ENCODE data around the gene EPYC.

Gene EPYC, protein sequence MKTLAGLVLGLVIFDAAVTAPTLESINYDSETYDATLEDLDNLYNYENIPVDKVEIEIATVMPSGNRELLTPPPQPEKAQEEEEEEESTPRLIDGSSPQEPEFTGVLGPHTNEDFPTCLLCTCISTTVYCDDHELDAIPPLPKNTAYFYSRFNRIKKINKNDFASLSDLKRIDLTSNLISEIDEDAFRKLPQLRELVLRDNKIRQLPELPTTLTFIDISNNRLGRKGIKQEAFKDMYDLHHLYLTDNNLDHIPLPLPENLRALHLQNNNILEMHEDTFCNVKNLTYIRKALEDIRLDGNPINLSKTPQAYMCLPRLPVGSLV

DNA sequence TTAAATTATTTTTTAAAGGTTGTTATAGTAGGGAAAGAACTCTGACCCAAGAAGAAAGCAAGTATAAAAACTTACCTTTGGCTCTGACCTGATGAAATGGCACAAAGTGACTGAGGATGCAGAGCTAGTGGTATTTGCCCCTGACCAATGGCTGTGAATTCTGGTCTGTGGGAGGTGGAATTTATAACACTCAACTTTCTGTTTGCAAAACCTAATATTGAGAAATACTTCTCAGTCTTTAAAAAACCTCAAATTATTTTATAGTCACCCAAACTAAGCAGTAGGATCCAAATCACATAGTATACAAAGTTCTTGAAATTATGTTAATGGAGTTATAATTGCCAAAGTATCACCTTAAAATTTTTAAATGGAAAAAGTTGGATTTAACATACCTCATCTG is at the start of gene EPYC:
Gene EPYC, minus strand, starts transcription at position 101 of the 400 bp plus-strand sequence. CDS start 2,407 bp downstream, outside the sequence.
- DNase-seq, result no peak
- intact Hi-C loops (cut with DNase I), result no loop called here

DNA sequence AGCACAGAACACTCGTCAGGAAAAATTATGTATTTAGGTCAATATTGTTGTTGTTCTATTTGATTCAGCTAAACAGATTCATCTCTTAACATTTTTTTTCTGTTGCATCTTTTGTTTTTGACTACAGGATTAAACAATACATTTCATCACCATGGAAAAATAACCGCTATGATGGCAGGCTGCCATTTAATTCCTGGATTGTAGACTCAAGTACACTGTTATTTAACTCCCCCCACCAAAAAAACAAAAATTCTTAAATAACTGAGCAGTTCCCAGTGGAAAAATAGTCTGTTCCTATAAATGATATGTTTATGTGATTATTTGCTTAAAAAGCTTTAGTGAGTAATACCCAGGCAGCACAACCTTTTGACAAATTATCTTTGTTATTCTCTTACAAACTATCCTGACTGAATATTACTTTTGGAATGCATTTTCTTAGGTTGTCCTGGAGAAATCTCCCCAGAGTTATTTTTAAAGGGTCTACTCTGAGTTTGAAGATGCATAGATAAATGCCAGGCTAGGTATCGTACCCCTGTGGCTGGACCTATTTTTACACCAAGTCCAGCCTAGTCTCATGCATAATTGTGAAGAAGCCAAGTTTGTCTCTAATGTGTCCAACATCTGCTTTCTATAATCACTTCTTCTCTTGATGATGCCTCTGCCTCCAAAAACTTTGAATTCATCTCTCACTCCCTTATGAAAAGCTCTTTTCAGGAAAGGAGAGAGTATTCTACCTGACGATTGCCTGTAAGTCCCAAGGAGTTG is 49.4 kb upstream of the EPYC start:
- DNase-seq, result no peak
- intact Hi-C loops (cut with DNase I), result no loop called here

DNA sequence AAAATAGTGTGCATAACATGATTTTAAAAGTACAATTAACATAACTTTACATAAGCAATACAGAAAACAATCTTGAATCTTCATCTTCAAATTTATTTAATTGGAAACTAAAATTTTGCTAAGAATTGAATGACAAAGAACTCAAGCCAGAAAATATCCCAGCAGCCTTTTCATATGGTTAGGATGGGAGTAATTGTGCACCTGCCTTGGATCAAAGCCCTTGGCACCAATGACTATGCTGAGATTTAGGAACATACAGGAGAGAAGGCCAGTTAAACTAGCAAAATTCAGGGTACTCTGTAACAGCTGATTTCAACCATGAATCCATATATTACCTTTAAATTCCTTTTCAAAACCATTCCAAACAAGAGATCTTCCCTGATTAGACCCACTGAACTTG is 47.3 kb upstream of the EPYC start:
- no peak for DNase-seq
- intact Hi-C loops (cut with DNase I), result no loop called here

DNA sequence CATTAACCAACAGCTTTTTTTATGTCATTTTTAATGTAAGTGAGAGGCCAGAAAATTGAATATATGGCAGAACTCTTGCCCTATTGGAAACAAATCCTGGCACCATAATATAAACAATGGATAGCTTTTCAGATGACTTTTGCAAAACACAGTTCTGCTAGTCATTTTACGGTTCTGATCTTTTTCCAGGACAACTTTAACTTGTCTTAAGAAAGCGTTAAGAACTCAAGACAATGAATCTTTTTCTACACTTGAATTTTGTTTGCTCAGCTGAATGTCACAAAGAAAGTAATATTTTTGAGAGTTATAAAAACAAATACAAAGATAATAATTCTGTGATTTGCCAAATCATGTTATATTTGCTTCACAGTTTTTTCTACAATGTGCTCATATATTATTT is 39.8 kb upstream of the EPYC start:
- DNase-seq, result no peak
- intact Hi-C loops (cut with DNase I), result no loop called here

DNA sequence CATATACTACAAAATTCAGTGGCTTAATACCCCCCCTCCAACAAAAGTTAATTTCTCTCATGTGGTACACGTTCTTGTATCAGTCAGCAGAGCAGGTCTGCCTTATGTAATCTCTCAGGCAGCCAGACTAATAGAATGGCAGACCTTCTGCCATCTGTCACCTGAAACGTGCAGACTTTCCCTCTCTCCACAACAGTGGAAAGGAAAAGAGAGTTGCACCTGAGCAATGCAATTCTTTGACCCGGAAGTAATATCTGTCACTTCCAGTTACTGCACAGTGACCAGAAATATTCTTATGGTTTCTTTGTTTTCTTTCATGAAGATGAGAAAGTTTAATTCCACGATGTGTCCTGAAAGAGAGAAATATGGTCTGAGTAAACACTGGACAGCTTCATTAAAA is 38.6 kb upstream of the EPYC start:
- intact Hi-C loops (cut with DNase I), result no loop called here
- DNase-seq, result no peak

DNA sequence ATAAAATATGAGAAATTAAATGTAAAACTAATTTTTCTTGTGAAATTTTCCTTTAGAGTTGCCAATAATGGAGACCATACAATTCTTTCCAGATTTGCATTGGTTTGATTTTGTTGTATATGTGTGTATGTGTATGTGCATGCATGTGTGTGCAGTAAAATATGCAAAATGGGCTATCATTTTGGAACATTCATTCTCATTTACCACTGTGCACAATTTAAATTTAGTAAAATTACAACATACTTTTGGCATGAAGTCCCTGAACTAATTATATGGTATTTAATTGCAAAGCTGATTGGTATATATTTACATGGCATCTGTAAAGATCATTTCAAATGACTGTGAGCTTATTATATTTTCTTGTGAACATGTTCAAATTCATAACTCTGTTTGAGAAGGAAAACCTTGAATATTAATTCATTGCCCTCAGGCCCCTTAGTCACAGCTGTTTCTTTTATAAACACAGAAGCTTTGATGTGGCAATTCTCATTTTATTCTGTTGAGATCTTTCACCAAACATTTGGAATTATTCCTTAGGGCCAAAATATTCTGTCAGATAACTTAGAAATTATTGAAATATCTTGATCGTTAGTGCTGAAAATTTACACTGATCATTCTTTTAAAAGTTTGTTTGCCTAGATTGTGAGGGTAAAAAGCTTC is 35.5 kb upstream of the EPYC start:
- no peak for DNase-seq

DNA sequence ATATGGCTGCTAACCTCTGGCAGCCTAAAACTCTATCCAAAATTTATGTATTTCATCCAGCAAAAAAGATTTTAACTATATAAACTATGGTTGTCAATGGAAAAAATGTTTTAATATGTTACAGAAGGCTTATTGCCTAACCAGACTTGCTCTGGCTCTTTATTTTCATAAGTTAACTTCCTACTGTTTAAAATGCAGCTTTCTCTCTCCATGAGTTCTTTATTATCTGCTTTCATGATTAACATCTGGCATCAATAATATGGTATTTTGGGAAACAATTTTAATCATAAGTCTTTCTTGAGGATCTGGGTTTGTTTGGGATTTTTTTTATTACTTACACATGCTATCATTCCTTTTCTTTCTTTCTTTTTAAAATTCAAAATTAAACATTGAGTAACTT is 32.5 kb upstream of the EPYC start:
- DNase-seq, result no peak
- intact Hi-C loops (cut with DNase I), result no loop called here

More for the DNA sequence above, 35.5 kb upstream of the EPYC start:
- intact Hi-C loops (cut with DNase I), result no loop called here

DNA sequence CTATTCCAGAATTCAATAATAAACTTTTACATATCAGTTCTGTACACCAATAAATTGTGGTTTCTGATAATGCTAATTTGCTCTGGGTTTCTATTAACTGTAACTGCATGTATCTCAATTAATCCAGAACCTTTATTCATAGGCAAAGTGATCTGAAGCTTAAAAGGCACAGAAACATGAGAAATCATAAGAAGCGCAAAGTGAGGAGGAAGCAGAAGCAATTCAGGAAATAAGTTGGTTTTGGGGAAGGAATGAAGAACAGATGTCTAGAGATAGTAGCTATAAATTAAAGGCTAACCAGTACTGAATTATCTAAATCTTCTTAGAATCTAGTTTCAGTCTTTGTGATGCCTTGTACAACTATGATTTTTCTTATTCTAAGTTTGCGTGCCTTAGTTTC is 28.5 kb upstream of the EPYC start:
- intact Hi-C loops (cut with DNase I), result no loop called here
- DNase-seq, result no peak

DNA sequence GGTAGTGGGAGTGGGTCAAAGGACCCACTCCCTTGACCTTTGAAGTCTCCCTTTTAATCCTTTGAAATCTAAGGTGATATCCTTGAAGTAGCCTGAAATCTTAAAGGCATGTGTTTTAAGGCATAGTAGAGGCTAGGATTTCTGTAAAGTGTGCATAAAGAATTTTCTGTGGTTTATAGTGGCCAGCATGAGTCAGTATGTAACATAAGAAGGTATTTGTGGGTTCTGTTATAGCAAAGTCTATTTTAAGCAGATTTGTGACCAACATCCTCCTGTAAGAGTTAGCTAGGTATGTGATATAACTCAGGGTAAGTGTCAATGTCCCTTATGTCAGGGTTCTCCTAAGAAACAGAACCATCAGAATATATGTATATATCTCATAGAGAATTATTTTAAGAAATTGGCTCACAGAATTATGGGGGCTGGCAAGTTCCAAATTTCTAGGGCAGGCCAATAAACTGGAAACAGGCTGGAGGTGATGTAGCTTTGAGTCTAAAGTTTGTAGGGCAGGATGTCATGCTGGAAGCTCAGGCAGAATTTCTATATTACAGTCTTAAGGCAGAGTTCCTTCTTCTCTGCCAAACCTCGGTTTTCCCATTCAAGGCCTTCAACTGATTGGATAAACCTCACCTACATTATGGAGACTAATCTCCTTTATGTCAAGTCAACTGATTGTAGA is 18.7 kb upstream of the EPYC start:
- DNase-seq, result no peak
- intact Hi-C loops (cut with DNase I), result no loop called here

DNA sequence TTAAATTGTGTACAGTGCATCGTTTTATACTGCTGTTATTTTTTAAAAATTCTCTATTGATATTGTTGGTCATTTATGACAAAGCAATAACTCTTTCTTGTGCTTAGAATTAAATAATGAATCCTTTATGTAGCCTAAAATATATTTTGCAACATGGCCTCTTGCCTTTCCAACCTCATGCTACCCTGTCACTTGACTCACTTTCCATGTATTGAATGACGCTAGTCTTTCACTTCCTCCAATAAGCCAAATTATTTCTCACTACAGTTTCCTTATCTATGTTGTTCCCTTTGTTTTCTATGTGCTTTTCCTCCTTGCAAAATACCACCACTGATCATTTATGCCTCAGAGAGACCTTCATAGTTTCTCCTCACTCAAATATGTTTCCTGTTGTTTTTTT is 16.3 kb upstream of the EPYC start:
- no peak for DNase-seq
- intact Hi-C loops (cut with DNase I), result no loop called here

DNA sequence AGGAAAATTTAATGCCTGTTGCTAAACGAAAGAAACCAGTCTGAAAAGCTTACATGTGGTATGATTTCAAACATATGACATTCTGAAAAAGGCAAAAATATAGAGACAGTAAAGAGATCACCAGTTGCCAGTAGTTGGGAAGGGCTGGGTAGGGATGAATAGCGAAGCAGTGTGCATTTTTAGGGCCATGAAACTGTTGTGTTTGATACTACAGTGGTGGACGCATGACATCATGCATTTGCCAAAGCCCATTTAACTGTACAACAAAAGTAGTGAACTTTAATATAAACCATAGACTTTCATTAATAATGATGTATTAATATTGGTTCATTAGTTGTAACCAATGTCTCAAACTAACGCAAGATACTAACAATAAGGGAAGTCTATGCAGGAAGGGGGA is 14.7 kb upstream of the EPYC start:
- intact Hi-C loops (cut with DNase I), result no loop called here
- no peak for DNase-seq

DNA sequence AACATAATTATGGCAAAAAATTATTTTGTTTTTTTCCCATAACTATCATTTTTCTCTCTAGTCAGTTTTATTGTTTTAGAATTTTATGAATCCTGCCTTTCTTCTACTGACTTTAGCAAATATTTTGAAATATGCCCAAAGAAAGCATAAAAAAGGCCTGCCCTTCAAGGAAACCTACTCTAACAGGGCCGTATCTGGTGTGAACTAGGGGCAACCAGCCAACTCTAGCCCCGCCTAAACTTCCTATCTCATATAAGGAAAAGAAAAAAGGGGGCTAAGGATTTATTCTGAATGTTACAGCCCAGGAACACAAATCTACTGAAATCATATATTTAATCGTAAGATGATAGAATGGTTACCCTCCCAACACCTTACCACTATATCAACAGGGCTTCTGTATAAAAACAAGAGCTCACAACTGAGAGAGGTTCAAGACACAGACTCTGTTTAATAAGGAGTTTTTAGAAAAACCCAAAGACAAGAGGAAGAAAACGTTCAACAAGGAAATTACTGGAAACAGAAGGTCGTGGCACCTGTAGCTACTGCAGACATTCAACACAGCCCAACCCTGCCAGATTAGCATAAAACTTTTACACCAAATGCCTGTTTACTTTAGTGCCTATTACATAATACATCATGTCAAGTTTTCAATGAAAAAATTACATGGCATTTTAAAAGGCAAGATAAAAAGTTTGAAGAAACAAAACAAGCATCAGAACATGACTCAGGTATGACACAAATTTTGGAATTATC is 12.9 kb upstream of the EPYC start:
- intact Hi-C loops (cut with DNase I), result no loop called here
- DNase-seq, result no peak

DNA sequence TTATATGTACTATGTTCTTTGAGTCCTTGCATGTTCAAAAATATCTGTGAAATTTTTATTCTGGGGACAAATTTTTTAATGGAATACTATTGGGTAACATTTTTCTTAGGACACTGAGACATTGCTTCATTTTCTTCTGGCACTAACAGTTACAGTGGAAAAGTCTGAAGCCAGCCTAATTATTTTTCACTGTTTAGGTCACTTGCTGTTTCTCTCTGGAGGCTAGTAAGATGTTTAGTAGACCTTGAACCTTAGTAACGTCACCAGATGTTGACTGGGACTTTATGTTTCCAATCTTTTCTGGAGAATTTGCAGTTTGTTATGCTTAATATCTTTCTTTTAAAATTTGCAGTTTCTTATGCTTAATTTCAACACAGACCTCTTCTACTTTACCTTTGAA is 12.3 kb upstream of the EPYC start:
- intact Hi-C loops (cut with DNase I), result no loop called here
- DNase-seq, result no peak

DNA sequence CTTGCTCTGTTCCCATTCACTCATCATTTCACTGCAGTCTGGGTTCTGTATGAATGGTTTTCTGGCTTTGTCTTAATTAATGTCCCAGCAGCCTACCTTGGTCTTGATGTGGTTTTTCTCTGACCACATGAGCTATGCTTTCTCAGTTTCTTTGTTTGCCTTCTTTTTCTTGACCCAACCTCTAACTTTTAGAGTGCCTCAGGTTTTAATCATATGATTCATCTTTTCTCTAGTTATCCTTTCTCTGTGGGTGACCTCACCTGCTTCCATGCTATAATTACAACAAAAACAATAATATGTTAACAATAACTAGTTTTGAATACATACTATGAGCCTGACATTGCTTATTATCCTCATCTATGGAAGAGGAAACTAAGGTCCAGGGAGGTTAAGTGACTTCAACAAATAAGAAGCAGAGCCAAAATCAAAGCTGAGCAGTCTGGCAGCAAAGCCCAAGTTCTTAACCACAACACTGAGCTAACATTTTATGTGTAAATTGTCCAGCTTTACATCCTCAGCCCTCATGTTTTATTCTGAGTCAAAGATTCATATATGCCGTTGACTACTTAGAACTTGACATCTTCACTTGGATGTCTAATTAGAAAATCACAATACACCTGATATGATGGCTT is 4.7 kb upstream of the EPYC start:
- intact Hi-C loops (cut with DNase I), result no loop called here
- DNase-seq, result no peak

DNA sequence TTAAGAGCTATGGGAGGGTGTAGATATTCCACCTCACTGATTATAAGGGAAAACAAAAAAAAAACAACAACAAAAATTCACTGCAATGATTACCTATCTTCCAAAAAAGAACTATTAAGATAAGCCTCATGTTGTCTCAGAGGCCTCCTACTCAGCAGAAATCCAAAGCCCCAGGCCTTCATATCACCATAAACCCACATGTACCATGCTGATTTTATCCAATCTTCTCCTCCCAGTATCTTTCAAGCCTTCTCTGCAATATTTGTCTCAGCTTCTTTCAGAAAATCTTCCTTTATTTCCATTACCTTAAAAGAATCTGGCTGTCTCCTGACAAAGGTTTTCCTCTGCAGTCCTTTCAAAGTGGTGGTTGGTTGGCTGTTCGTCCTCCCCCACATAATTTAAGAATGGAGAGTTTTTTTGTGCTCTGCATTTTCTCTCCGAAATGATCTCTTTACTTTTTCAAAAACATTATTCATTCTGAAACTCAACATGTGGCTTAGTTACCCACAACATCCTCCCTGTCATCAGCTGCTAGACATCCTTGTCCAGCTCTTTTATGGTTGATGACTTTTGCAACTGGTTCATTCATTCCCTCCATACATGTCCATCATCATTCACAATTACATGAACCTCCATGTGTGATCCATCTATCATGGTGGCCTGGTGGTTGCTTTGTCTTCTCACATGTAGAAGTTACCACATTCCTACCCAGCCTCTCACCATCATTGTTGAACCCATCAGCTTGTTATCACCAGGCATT is 2.9 kb upstream of the EPYC start:
- DNase-seq, result no peak
- intact Hi-C loops (cut with DNase I), result no loop called here

DNA sequence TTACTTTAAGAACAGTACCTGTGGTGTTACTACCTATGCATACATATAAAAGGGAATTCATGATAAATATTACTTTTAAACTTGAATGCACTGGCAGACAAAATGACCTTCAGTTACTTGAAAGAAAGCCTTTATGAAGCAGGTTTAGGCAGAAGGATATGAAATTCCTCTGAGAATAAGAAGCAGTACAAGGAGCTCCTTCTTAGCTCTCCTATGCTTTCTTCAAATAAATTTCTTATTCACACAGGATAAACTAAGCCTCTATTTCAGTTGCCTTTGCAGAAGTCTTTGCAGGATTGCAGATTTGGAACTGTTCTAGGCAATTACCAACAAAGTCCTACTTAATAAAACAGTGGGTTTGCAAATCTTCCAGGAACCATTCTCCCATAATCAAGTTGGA is 1.0 kb downstream of the EPYC start:
- intact Hi-C loops (cut with DNase I), result no loop called here
- DNase-seq, result no peak

DNA sequence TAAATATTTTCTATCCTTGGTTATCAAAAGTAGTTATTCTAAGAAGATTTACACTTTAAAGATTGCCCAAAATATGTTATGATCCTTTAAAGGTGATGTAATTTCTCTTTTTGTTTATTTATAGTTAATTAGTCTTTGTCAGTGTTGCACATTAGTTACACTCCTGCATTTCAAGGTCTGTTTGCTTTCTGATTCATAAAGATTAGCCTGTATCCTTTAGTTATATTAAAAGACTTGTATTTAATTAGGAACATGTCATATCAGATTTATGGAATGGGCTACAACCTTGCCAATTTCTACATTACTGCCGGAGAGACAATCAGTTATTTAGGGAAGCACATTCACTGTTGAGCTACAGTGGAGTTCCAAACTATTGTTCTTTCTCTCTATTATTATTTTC is 3.5 kb downstream of the EPYC start:
- no peak for DNase-seq
- intact Hi-C loops (cut with DNase I), result no loop called here

DNA sequence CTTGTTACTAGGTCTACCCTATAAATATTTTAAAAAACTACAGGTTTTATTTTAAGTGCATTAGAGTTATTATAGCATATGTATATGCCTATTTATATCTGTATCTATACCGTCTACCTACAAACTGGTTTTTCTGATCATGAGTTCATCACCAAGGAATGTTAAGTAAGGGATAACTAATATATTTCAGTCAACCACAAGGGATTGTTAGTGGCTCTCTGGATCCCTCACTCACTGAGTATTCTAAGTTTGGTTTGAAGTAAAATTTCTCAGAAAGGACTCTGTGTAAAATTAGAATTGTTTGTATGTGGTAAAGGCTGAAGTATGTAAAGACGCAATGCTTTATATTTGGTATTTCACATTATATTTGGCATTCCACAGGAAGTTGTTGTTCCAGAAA is 4.8 kb downstream of the EPYC start:
- intact Hi-C loops (cut with DNase I), result no loop called here
- DNase-seq, result no peak

Data from head of caudate nucleus (tissue), 42 donors.